Measurements from ENCODE around the gene FADS2.

DNA sequence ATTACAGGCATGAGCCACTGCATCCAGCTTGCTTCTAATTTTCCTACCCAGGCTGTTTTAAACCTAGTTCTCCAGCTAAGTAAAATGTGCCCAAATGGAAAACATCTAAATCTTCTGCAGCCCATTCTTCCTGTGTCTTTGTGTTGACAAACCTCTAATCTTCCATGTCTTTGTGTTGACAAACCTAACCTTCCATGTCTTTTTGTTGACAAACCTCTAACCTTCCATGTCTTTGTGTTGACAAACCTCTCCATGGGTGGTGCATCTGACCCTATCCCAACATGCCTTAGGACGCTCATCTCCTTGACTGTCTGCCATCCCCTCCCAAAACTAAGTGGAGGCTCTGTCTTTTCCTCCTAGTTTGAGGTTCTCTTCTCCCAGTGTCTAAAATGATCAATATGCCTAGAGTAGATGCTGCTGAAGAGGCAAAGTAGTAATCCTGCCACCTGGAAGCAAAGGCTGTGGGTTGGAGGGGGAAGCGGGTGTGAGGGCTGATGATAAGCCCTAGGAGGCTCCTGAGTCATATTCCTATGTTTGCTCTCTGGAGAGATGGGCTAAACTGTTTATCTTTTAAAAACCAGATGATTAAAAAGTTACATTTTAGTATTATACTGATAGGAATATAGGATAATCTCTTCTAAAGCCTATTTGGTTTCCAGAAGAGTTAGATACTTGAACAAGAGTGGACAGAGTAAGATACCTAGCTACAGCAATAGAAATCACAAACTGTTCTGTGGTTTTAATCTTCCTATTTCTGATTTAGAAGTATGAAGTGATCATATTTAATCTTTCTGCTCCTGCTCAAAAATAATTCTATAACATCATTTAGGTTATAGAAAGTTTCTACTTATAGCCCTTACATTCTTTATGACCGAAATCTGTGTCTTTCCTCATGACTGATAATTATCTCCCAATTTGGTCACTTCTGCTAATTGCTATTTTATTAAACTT lies 27.5 kb upstream of the FADS2 start:
- TF ChIP-seq, protein P1, sequence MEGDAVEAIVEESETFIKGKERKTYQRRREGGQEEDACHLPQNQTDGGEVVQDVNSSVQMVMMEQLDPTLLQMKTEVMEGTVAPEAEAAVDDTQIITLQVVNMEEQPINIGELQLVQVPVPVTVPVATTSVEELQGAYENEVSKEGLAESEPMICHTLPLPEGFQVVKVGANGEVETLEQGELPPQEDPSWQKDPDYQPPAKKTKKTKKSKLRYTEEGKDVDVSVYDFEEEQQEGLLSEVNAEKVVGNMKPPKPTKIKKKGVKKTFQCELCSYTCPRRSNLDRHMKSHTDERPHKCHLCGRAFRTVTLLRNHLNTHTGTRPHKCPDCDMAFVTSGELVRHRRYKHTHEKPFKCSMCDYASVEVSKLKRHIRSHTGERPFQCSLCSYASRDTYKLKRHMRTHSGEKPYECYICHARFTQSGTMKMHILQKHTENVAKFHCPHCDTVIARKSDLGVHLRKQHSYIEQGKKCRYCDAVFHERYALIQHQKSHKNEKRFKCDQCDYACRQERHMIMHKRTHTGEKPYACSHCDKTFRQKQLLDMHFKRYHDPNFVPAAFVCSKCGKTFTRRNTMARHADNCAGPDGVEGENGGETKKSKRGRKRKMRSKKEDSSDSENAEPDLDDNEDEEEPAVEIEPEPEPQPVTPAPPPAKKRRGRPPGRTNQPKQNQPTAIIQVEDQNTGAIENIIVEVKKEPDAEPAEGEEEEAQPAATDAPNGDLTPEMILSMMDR (conservative IDR thresholded peaks at IDR 0.05; ENCODE audit: low read depth, low read length): no peak
- no peak for TF ChIP-seq EZH2 (IDR thresholded peaks at IDR 0.05; ENCODE audit: low read length, unreplicated experiment)
- TF ChIP-seq EZH2phosphoT487 (IDR thresholded peaks at IDR 0.05; ENCODE audit: borderline replicate concordance, low read length): no peak
